GM19455 (cell line): Measurements from ENCODE around the gene TFEB.

Experiments
- ATAC-seq: cut with Tn5 transposase; IDR thresholded peaks from one replicate; pipeline ENCODE4 v1.9.1; 2021; ENCODE audit not compliant: unreplicated experiment

TFEB gene

GRCh38 chr6:41692730-41693129 lies 42.7 kb downstream of the TFEB start:
- ATAC-seq = no peak

GRCh38 chr6:41692080-41692675 lies 43.2 kb downstream of the TFEB start:
- ATAC-seq = no peak

- no peak for ATAC-seq
Observed at GRCh38 chr6:41691426-41692079, 43.9 kb downstream of the TFEB start.

GRCh38 chr6:41690541-41691330 lies 44.7 kb downstream of the TFEB start:
- ATAC-seq = no peak

GRCh38 chr6:41689171-41690008 lies 46.0 kb downstream of the TFEB start:
- ATAC-seq = no peak

- ATAC-seq = no peak
Observed at GRCh38 chr6:41688256-41688965, 47.0 kb downstream of the TFEB start.

GRCh38 chr6:41687501-41688175 lies 47.8 kb downstream of the TFEB start:
- no peak for ATAC-seq

- ATAC-seq = no peak
Observed at GRCh38 chr6:41685641-41686380, 49.6 kb downstream of the TFEB start.

- no peak for ATAC-seq
Observed at GRCh38 chr6:41684311-41685180, 50.9 kb downstream of the TFEB start.

- ATAC-seq = no peak
Observed at GRCh38 chr6:41683523-41684310, 51.7 kb downstream of the TFEB start.

GRCh38 chr6:41683273-41683522 lies 52.2 kb downstream of the TFEB start:
- no peak for ATAC-seq

GRCh38 chr6:41682497-41683272 lies 52.7 kb downstream of the TFEB start:
- no peak for ATAC-seq

- ATAC-seq = no peak
Observed at GRCh38 chr6:41682056-41682477, 53.3 kb downstream of the TFEB start.

GRCh38 chr6:41680182-41680965 lies 55.0 kb downstream of the TFEB start:
- no peak for ATAC-seq

- no peak for ATAC-seq
Observed at GRCh38 chr6:41679696-41680095, 55.7 kb downstream of the TFEB start.

GRCh38 chr6:41678511-41679084 lies 56.8 kb downstream of the TFEB start:
- no peak for ATAC-seq
